HFF-Myc (cell line): Measurements from ENCODE around the gene SNX25.
"Not testable (repeated sequence)": the region's sequence is repeated elsewhere in the genome, so short reads cannot be mapped to it uniquely, and the experiment has no call there.

ENCODE experiments used
- DNase-seq: peaks from one replicate; pipeline ENCODE4 v3.0.0-alpha.2; 2011; ENCODE audit warnings: low read depth; ENCODE audit errors: extremely low read depth
- H3K4me3 ChIP-seq: replicated peaks from 2 replicates; pipeline ENCODE4 v1.5.1; 2011; ENCODE audit warnings: low read depth, mild to moderate bottlenecking, control low read depth, low read length
- TF ChIP-seq, protein P1 (sequence below): IDR thresholded peaks from 2 replicates; pipeline ENCODE4 v1.5.1; 2012; ENCODE audit warnings: mild to moderate bottlenecking, low read depth, low read length, control low read depth; ENCODE audit errors: missing control alignments

SNX25 gene

DNA sequence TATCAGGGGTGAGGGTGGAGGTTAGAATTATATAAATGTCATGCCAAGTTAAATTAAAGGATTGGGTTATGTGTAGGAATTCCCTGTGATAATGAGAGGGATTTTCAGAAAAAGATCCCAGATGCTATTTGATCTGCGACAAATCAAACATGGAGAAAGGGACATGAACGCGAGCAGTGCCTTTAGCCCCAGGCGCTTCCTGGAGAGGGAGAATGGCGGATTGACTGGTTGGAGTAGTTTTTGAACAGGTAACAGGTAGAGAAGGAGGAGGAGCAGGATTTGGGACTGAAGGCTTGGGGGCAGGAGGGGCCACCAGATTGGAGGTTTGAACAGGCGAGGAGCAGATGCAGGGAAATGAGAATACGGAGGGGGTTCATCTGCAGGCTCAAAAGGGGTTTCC is 119.2 kb downstream of the SNX25 start:
- TF ChIP-seq, protein P1, sequence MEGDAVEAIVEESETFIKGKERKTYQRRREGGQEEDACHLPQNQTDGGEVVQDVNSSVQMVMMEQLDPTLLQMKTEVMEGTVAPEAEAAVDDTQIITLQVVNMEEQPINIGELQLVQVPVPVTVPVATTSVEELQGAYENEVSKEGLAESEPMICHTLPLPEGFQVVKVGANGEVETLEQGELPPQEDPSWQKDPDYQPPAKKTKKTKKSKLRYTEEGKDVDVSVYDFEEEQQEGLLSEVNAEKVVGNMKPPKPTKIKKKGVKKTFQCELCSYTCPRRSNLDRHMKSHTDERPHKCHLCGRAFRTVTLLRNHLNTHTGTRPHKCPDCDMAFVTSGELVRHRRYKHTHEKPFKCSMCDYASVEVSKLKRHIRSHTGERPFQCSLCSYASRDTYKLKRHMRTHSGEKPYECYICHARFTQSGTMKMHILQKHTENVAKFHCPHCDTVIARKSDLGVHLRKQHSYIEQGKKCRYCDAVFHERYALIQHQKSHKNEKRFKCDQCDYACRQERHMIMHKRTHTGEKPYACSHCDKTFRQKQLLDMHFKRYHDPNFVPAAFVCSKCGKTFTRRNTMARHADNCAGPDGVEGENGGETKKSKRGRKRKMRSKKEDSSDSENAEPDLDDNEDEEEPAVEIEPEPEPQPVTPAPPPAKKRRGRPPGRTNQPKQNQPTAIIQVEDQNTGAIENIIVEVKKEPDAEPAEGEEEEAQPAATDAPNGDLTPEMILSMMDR = no peak
- no peak overlapping the region for H3K4me3 ChIP-seq
- DNase-seq = no peak

GRCh38 chr4:185329879-185330510 is 120.6 kb downstream of the SNX25 start:
- DNase-seq, H3K4me3 ChIP-seq: not testable (repeated sequence)

GRCh38 chr4:185332575-185333464 is 123.4 kb downstream of the SNX25 start:
- TF ChIP-seq, protein P1 = no peak
- no peak overlapping the region for H3K4me3 ChIP-seq

GRCh38 chr4:185334326-185334725 is 124.9 kb downstream of the SNX25 start:
- DNase-seq = no peak
- no peak overlapping the region for H3K4me3 ChIP-seq
- TF ChIP-seq, protein P1 = no peak

More at GRCh38 chr4:185332575-185333464, 123.4 kb downstream of the SNX25 start:
- DNase-seq = no peak

- no peak overlapping the region for H3K4me3 ChIP-seq
- TF ChIP-seq, protein P1 = no peak
- DNase-seq = no peak
Observed at GRCh38 chr4:185335579-185335978, 126.2 kb downstream of the SNX25 start.

DNA sequence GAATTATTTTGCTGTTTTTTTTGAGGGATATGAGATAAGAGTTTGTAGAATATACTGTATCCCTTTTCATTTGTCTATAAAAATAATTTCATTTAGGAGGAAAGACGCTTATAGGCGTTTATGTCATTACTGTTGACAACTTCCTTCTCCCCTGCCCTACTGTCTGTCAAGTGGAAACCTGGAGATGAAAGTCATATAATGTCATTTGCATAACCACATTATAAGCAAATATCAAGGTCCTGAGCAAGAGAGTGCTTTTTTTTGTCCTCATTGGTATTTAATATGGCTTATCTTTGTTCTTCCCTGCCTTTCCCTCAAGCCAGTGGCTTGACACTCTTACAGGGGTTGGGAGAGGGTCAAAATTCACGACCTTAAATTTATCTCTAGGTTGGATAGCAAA is 130.5 kb downstream of the SNX25 start:
- DNase-seq = no peak
- H3K4me3 ChIP-seq = no peak overlapping the region
- TF ChIP-seq, protein P1 = no peak

DNA sequence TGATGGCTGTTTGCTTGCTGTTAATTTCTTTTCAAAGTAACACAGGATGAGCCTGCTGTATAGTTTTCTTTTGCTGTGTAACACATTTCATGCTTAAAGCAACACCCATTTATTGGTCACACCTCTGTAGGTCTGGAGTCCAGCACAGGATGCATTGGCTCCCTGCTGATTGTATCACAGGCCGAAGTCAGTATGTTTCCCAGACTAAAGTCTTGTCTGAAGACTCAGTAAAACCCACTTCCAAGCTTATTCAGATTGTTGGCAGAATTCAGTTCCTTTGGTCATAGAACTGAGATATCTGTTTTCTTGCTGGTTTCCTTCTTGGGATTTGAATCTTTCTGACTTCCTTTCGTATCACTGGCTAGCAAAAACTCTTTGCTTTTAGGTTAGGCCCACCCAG is 132.0 kb downstream of the SNX25 start:
- TF ChIP-seq, protein P1 = no peak
- no peak for DNase-seq
- H3K4me3 ChIP-seq = no peak overlapping the region
